GM10266 (cell line): ENCODE results near the gene ABCC9.

ENCODE experiments used
- DNase-seq: peaks from one replicate; pipeline ENCODE4 v3.0.0; 2012; ENCODE audit errors: extremely low spot score
- TF ChIP-seq, protein P1 (sequence below): IDR thresholded peaks from 2 replicates; pipeline ENCODE4 v1.5.1; 2012; ENCODE audit warnings: mild to moderate bottlenecking, low read depth; ENCODE audit not compliant: control insufficient read depth, insufficient read depth; ENCODE audit errors: missing control alignments

ABCC9 gene

DNA sequence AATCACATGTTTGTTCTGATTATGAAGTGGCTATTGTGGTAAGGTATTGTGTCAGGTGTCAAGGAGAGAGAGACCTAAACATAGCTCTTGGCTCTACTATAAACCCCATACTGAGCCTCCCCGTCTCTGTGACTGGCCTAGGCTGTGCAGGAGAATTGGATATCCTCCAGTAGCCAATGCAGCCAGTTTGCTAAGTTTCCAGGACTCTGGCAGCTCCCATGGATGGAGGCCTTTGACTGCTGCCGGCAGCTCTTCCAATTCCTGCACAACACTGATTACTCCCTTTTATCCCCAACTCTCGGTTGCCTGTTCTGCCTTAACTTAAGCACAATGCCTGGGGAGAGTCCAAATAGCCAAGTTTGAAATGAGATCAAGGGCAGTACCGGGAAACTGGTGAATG is 59.3 kb downstream of the ABCC9 start:
- TF ChIP-seq, protein P1, sequence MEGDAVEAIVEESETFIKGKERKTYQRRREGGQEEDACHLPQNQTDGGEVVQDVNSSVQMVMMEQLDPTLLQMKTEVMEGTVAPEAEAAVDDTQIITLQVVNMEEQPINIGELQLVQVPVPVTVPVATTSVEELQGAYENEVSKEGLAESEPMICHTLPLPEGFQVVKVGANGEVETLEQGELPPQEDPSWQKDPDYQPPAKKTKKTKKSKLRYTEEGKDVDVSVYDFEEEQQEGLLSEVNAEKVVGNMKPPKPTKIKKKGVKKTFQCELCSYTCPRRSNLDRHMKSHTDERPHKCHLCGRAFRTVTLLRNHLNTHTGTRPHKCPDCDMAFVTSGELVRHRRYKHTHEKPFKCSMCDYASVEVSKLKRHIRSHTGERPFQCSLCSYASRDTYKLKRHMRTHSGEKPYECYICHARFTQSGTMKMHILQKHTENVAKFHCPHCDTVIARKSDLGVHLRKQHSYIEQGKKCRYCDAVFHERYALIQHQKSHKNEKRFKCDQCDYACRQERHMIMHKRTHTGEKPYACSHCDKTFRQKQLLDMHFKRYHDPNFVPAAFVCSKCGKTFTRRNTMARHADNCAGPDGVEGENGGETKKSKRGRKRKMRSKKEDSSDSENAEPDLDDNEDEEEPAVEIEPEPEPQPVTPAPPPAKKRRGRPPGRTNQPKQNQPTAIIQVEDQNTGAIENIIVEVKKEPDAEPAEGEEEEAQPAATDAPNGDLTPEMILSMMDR = no peak
- DNase-seq = no peak

GRCh38 chr12:21879312-21879711 is 61.9 kb downstream of the ABCC9 start:
- TF ChIP-seq, protein P1 = no peak
- no peak for DNase-seq

GRCh38 chr12:21877293-21877982 is 63.8 kb downstream of the ABCC9 start:
- TF ChIP-seq, protein P1 = no peak
- DNase-seq = no peak

DNA sequence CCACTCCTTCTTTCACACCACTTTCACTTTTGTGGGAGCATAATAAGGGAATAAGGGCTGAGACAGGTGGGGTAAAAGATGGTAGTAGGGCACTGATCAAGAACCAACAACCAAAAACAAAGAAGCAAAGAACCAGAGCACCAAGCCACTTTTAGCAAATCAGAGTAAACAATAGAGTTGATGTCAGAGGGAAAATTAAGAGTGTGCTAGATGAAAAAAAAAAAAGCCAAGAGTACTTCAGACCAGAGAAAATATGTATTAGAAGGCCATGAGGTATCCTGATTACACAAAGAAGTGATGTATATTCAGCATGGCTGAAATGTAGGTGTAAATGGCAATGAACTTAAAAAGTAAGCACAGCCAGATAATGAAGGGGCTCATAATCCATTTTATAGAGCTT is 75.4 kb downstream of the ABCC9 start:
- no peak for DNase-seq
- TF ChIP-seq, protein P1 = no peak

DNA sequence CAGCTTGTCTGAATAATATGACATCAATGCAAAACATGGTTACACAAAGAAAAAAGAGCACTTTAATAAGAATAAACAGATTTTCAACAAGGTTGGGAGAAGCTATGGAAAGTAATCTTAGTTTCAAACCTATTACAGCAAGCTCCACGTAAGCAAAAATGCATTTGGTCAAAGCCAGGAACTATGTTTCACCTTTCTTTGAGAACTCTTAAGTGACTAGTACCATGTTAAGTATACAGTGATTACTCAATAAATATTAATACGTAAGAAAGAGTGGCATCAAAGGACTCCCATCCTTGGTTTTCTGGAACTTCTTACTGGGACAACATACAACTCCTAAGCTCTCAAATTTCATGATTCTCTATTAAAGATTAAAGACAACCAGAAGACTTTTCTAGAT is 80.7 kb downstream of the ABCC9 start:
- TF ChIP-seq, protein P1 = no peak
- DNase-seq = no peak

- DNase-seq = no peak
- TF ChIP-seq, protein P1 = no peak
These were observed 81.1 kb downstream of the ABCC9 start for GRCh38 chr12:21860128-21860527.

DNA sequence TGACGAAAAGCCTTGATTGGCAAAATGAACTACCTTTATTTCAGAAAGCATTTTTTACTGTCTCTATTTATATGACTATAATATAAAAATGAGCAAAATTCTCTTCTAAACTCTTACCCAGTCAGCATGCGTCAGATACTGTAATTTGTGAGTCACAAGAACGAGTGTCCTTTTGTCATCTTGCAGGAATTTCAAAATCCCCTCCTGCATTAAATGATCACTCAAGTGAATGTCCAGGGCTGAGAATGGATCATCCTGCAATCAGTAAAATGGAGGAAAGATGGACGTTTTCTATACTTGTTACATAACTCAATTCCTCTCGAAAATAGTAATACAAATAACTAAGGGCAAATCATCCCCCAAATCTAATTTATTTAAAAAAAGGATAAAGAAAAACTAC is 89.0 kb downstream of the ABCC9 start:
- no peak for DNase-seq

More for the DNA sequence above, 89.0 kb downstream of the ABCC9 start:
- TF ChIP-seq, protein P1 = no peak
